ENCODE data around the gene MCC.

MCC gene

GRCh38 chr5:113487781-113488644, at the start of gene MCC:
MCC (minus strand) TSS chr5:113488453.
- peak; percentile 6 for DNase-seq

GRCh38 chr5:113531481-113532159, 43.4 kb upstream of the MCC start:
- DNase-seq, result no peak

- no peak for DNase-seq
These were observed 39.5 kb upstream of the MCC start for GRCh38 chr5:113527746-113528145.

- no peak for DNase-seq
These were observed 38.2 kb upstream of the MCC start for GRCh38 chr5:113526421-113526820.

- peak; percentile 38 for DNase-seq
These were observed 36.7 kb upstream of the MCC start for GRCh38 chr5:113524927-113525326.

- DNase-seq, result no peak
These were observed 34.9 kb upstream of the MCC start for GRCh38 chr5:113523168-113523567.

- no peak for DNase-seq
These were observed 32.6 kb upstream of the MCC start for GRCh38 chr5:113520899-113521298.

- DNase-seq, result no peak
These were observed 32.2 kb upstream of the MCC start for GRCh38 chr5:113520429-113520828.

GRCh38 chr5:113519412-113519811, 31.2 kb upstream of the MCC start:
- no peak for DNase-seq

- no peak for DNase-seq
These were observed 30.6 kb upstream of the MCC start for GRCh38 chr5:113518884-113519283.

GRCh38 chr5:113514289-113514635, 26.0 kb upstream of the MCC start:
- DNase-seq, result peak; percentile 49

- DNase-seq, result peak; percentile 93
These were observed 25.4 kb upstream of the MCC start, which contains the start of gene YTHDC2 for GRCh38 chr5:113513384-113514288. YTHDC2 (plus strand) TSS chr5:113513694; CDS start chr5:113513896, 202 bp downstream.

- DNase-seq, result no peak
These were observed 24.1 kb upstream of the MCC start for GRCh38 chr5:113512341-113512740.

- peak; percentile 74 for DNase-seq
These were observed 22.7 kb upstream of the MCC start for GRCh38 chr5:113510836-113511451.

- DNase-seq, result no peak
These were observed 20.5 kb upstream of the MCC start for GRCh38 chr5:113508756-113509155.

- DNase-seq, result peak; percentile 55
These were observed 19.3 kb upstream of the MCC start for GRCh38 chr5:113507601-113508000.

GRCh38 chr5:113505181-113505580, 16.9 kb upstream of the MCC start:
- DNase-seq, result no peak

- DNase-seq, result no peak
These were observed 14.9 kb upstream of the MCC start for GRCh38 chr5:113503146-113503545.

GRCh38 chr5:113502073-113502472, 13.8 kb upstream of the MCC start:
- DNase-seq, result no peak

- DNase-seq, result no peak
These were observed 7.2 kb upstream of the MCC start for GRCh38 chr5:113495422-113495841.

- no peak for DNase-seq
These were observed 5.2 kb upstream of the MCC start for GRCh38 chr5:113493446-113493845.

- DNase-seq, result no peak
These were observed 2.8 kb upstream of the MCC start for GRCh38 chr5:113491022-113491421.

GRCh38 chr5:113490317-113490716, 2.1 kb upstream of the MCC start:
- no peak for DNase-seq
